ENCODE data around the gene LRPAP1.
"Not testable (repeated sequence)": the region's sequence is repeated elsewhere in the genome, so short reads cannot be mapped to it uniquely, and the experiment has no call there.

Gene LRPAP1

GRCh38 chr4:3519468-3520264 lies 12.6 kb downstream of the LRPAP1 start:
- no peaks in the 10 kb centered on the region for H3K9me3 Mint-ChIP-seq
- no peak for ATAC-seq
- no peaks in the 10 kb centered on the region for H3K4me1 Mint-ChIP-seq
- no peak overlapping the region for H3K4me3 Mint-ChIP-seq
- no peaks in the 10 kb centered on the region for H3K27me3 Mint-ChIP-seq
- peaks cover 70% of the 10 kb centered on the region for H3K36me3 Mint-ChIP-seq
- no peak overlapping the region for H3K27ac Mint-ChIP-seq

- Mint-ChIP-seq H3K27ac (no peak overlapping the region), H3K27me3 (no peaks in the 10 kb centered on the region), H3K36me3 (peaks cover 69% of the 10 kb centered on the region), H3K4me1 (no peaks in the 10 kb centered on the region), H3K4me3 (no peak overlapping the region), H3K9me3 (no peaks in the 10 kb centered on the region)
- ATAC-seq = no peak
Measured at GRCh38 chr4:3518941-3519340, 13.3 kb downstream of the LRPAP1 start.

GRCh38 chr4:3518511-3518880 lies 13.7 kb downstream of the LRPAP1 start:
- no peak overlapping the region for H3K4me3 Mint-ChIP-seq
- no peak for ATAC-seq
- H3K36me3 Mint-ChIP-seq = peaks cover 69% of the 10 kb centered on the region
- no peaks in the 10 kb centered on the region for H3K4me1 Mint-ChIP-seq
- H3K9me3 Mint-ChIP-seq = no peaks in the 10 kb centered on the region
- H3K27me3 Mint-ChIP-seq = no peaks in the 10 kb centered on the region
- no peak overlapping the region for H3K27ac Mint-ChIP-seq

GRCh38 chr4:3517731-3518510 lies 14.3 kb downstream of the LRPAP1 start:
- H3K27ac Mint-ChIP-seq = no peak overlapping the region
- ATAC-seq = no peak
- H3K4me3 Mint-ChIP-seq = no peak overlapping the region
- no peaks in the 10 kb centered on the region for H3K9me3 Mint-ChIP-seq
- H3K27me3 Mint-ChIP-seq = no peaks in the 10 kb centered on the region
- H3K4me1 Mint-ChIP-seq = no peaks in the 10 kb centered on the region
- peaks cover 74% of the 10 kb centered on the region for H3K36me3 Mint-ChIP-seq

- Mint-ChIP-seq H3K4me1 (no peaks in the 10 kb centered on the region), H3K4me3 (no peak overlapping the region), H3K27me3 (no peaks in the 10 kb centered on the region), H3K27ac (no peak overlapping the region), H3K36me3 (peaks cover 82% of the 10 kb centered on the region), H3K9me3 (no peaks in the 10 kb centered on the region)
- no peak for ATAC-seq
Measured at GRCh38 chr4:3516836-3517730, 15.1 kb downstream of the LRPAP1 start.

- no peaks in the 10 kb centered on the region for H3K9me3 Mint-ChIP-seq
- no peak for ATAC-seq
- H3K36me3 Mint-ChIP-seq = peaks cover 83% of the 10 kb centered on the region
- no peaks in the 10 kb centered on the region for H3K27me3 Mint-ChIP-seq
- no peak overlapping the region for H3K4me3 Mint-ChIP-seq
- no peaks in the 10 kb centered on the region for H3K4me1 Mint-ChIP-seq
- H3K27ac Mint-ChIP-seq = no peak overlapping the region
Measured at GRCh38 chr4:3516061-3516835, 16.0 kb downstream of the LRPAP1 start.

GRCh38 chr4:3515646-3516045 lies 16.6 kb downstream of the LRPAP1 start:
- Mint-ChIP-seq H3K36me3 (peaks cover 85% of the 10 kb centered on the region), H3K27ac (no peak overlapping the region), H3K4me3 (no peak overlapping the region), H3K9me3 (no peaks in the 10 kb centered on the region), H3K4me1 (no peaks in the 10 kb centered on the region), H3K27me3 (no peaks in the 10 kb centered on the region)
- no peak for ATAC-seq

GRCh38 chr4:3514806-3515501 lies 17.3 kb downstream of the LRPAP1 start:
- H3K4me1 Mint-ChIP-seq = no peaks in the 10 kb centered on the region
- H3K27ac Mint-ChIP-seq = no peak overlapping the region
- H3K9me3 Mint-ChIP-seq = no peaks in the 10 kb centered on the region
- no peak overlapping the region for H3K4me3 Mint-ChIP-seq
- no peaks in the 10 kb centered on the region for H3K27me3 Mint-ChIP-seq
- H3K36me3 Mint-ChIP-seq = peaks cover 88% of the 10 kb centered on the region
- ATAC-seq = no peak

- no peak for ATAC-seq
- H3K27me3 Mint-ChIP-seq = no peaks in the 10 kb centered on the region
- H3K27ac Mint-ChIP-seq = no peak overlapping the region
- no peaks in the 10 kb centered on the region for H3K4me1 Mint-ChIP-seq
- no peak overlapping the region for H3K4me3 Mint-ChIP-seq
- H3K36me3 Mint-ChIP-seq = peaks cover 84% of the 10 kb centered on the region
- H3K9me3 Mint-ChIP-seq = no peaks in the 10 kb centered on the region
Measured at GRCh38 chr4:3514221-3514780, 17.9 kb downstream of the LRPAP1 start.

GRCh38 chr4:3513807-3514206 lies 18.4 kb downstream of the LRPAP1 start:
- H3K4me1 Mint-ChIP-seq = no peaks in the 10 kb centered on the region
- no peaks in the 10 kb centered on the region for H3K9me3 Mint-ChIP-seq
- no peak overlapping the region for H3K4me3 Mint-ChIP-seq
- peaks cover 81% of the 10 kb centered on the region for H3K36me3 Mint-ChIP-seq
- H3K27me3 Mint-ChIP-seq = no peaks in the 10 kb centered on the region
- no peak overlapping the region for H3K27ac Mint-ChIP-seq
- ATAC-seq = no peak

GRCh38 chr4:3512719-3513118 lies 19.5 kb downstream of the LRPAP1 start:
- Mint-ChIP-seq H3K36me3 (peaks cover 85% of the 10 kb centered on the region), H3K9me3 (no peaks in the 10 kb centered on the region), H3K4me3 (no peak overlapping the region), H3K27ac (no peak overlapping the region), H3K27me3 (no peaks in the 10 kb centered on the region), H3K4me1 (no peaks in the 10 kb centered on the region)
- no peak for ATAC-seq

GRCh38 chr4:3512279-3512678 lies 19.9 kb downstream of the LRPAP1 start:
- Mint-ChIP-seq H3K4me3 (no peak overlapping the region), H3K9me3 (no peaks in the 10 kb centered on the region), H3K27ac (no peak overlapping the region), H3K36me3 (peaks cover 85% of the 10 kb centered on the region), H3K4me1 (no peaks in the 10 kb centered on the region), H3K27me3 (no peaks in the 10 kb centered on the region)
- ATAC-seq = no peak

GRCh38 chr4:3511601-3512000 lies 20.6 kb downstream of the LRPAP1 start:
- not testable (repeated sequence) for H3K27ac Mint-ChIP-seq, H3K9me3 Mint-ChIP-seq, H3K27me3 Mint-ChIP-seq, ATAC-seq, H3K4me3 Mint-ChIP-seq, H3K4me1 Mint-ChIP-seq
- H3K36me3 Mint-ChIP-seq = peaks cover 85% of the 10 kb centered on the region

- Mint-ChIP-seq H3K4me3 (no peak overlapping the region), H3K36me3 (peaks cover 81% of the 10 kb centered on the region), H3K27ac (no peak overlapping the region), H3K4me1 (no peaks in the 10 kb centered on the region), H3K27me3 (no peaks in the 10 kb centered on the region), H3K9me3 (no peaks in the 10 kb centered on the region)
- ATAC-seq = no peak
Measured at GRCh38 chr4:3511187-3511586, 21.0 kb downstream of the LRPAP1 start.
